Astrocyte (in vitro differentiated cells and primary cell): ENCODE measurements around the gene TMEM62. TPM values are rescaled to one million over a fixed set of nuclear protein-coding genes. Genes with fewer than 3 reads are reported as not detected.
A peak's percentile ranks its signal among the peaks of the same experiment; 100 is the strongest.

ENCODE experiments used
- DNase-seq: peaks from one replicate; pipeline ENCODE4 v3.0.0-alpha.2; 2010; ENCODE audit warnings: low read depth
- FAIRE-seq: peaks from 2 replicates; lab custom pipeline; 2011; peaks lifted over from hg19 to GRCh38; lab: Jason Lieb, UNC
- H2AFZ ChIP-seq: 2 replicates; pipeline ENCODE4 v1.6.0; 2012; ENCODE audit warnings: low read depth, low read length, inconsistent platforms
- H3K27ac ChIP-seq: 2 replicates; pipeline ENCODE4 v1.5.1; 2011; ENCODE audit warnings: low read depth, low read length, inconsistent platforms
- H3K27me3 ChIP-seq: 2 replicates; pipeline ENCODE4 v1.6.0; 2011; ENCODE audit warnings: low read length, inconsistent platforms; ENCODE audit not compliant: insufficient read depth
- H3K36me3 ChIP-seq: 2 replicates; pipeline ENCODE4 v1.5.1; 2011; ENCODE audit warnings: low read length, inconsistent platforms; ENCODE audit not compliant: insufficient read depth
- H3K4me1 ChIP-seq: 2 replicates; pipeline ENCODE4 v1.5.1; 2011; ENCODE audit warnings: low read length, inconsistent platforms; ENCODE audit not compliant: insufficient read depth
- H3K4me2 ChIP-seq: 2 replicates; pipeline ENCODE4 v1.6.0; 2012; ENCODE audit warnings: low read length, inconsistent platforms
- H3K4me3 ChIP-seq: 2 replicates; pipeline ENCODE4 v1.5.1; 2011; ENCODE audit warnings: low read depth, mild to moderate bottlenecking, low read length, inconsistent platforms; ENCODE audit not compliant: insufficient read depth
- H3K79me2 ChIP-seq: 2 replicates; pipeline ENCODE4 v1.6.0; 2012; ENCODE audit warnings: mild to moderate bottlenecking, low read length, inconsistent platforms; ENCODE audit not compliant: insufficient read depth
- H3K9ac ChIP-seq: 2 replicates; pipeline ENCODE4 v1.6.0; 2012; ENCODE audit warnings: mild to moderate bottlenecking, low read length, inconsistent platforms
- H3K9me3 ChIP-seq: 2 replicates; pipeline ENCODE4 v1.5.1; 2012; ENCODE audit warnings: low read depth, mild to moderate bottlenecking, low read length, inconsistent platforms; ENCODE audit not compliant: insufficient read depth
- H4K20me1 ChIP-seq: 2 replicates; pipeline ENCODE4 v1.6.0; 2012; ENCODE audit warnings: low read length, inconsistent platforms; ENCODE audit not compliant: insufficient read depth
- H3K27ac Mint-ChIP-seq: one replicate; pipeline ENCODE4 v1.8.0; 2021; ENCODE audit warnings: mild to moderate bottlenecking, mixed read lengths; ENCODE audit not compliant: unreplicated experiment
- H3K27me3 Mint-ChIP-seq: one replicate; pipeline ENCODE4 v1.8.0; 2021; ENCODE audit warnings: low read depth, mixed read lengths; ENCODE audit not compliant: unreplicated experiment
- H3K36me3 Mint-ChIP-seq: one replicate; pipeline ENCODE4 v1.8.0; 2021; ENCODE audit warnings: low read depth, mixed read lengths; ENCODE audit not compliant: unreplicated experiment
- H3K4me1 Mint-ChIP-seq: one replicate; pipeline ENCODE4 v1.8.0; 2021; ENCODE audit warnings: low read depth, mixed read lengths; ENCODE audit not compliant: unreplicated experiment
- H3K4me3 Mint-ChIP-seq: one replicate; pipeline ENCODE4 v1.8.0; 2021; ENCODE audit warnings: mild to moderate bottlenecking, moderate library complexity, mixed read lengths; ENCODE audit not compliant: unreplicated experiment
- H3K9me3 Mint-ChIP-seq: one replicate; pipeline ENCODE4 v1.8.0; 2021; ENCODE audit warnings: mild to moderate bottlenecking, mixed read lengths; ENCODE audit not compliant: unreplicated experiment
- CTCF ChIP-seq: IDR thresholded peaks from 2 replicates; pipeline ENCODE4 v1.5.1; 2011; ENCODE audit warnings: low read depth, mild to moderate bottlenecking, inconsistent platforms, low read length, moderate library complexity; ENCODE audit not compliant: insufficient read depth
- EZH2 ChIP-seq: IDR thresholded peaks from 2 replicates; pipeline ENCODE4 v1.6.1; 2012; ENCODE audit warnings: mild to moderate bottlenecking, low read length, inconsistent platforms; ENCODE audit not compliant: insufficient read depth
- total RNA-seq: library from RNA; stranded (reverse); gene quantifications from 2 replicates; pipeline ENCODE4 v1.2.1, GENCODE V29; 2021

Gene TMEM62
- total RNA-seq, 1 donor from 2014 or later = 15.2 TPM

GRCh38 chr15:43185157-43186002 lies 52.0 kb downstream of the TMEM62 start, which contains the start of gene CCNDBP1:
TSS of gene CCNDBP1 (plus strand) at chr15:43185403. CDS start at chr15:43185499, 96 bp downstream.
- H3K4me1 ChIP-seq = peaks cover 9% of the 10 kb centered on the region
- Mint-ChIP-seq H3K4me1 (no peaks in the 10 kb centered on the region), H3K36me3 (peaks cover 4% of the 10 kb centered on the region), H3K4me3 (peak within 1 kb of the TSS; percentile 92), H3K27ac (peak within 1 kb of the TSS; percentile 66), H3K9me3 (no peaks in the 10 kb centered on the region), H3K27me3 (no peaks in the 10 kb centered on the region)
- peak within 1 kb of the TSS; percentile 87 for H3K4me2 ChIP-seq
- DNase-seq (peak; percentile 64), FAIRE-seq (no peak)
- H3K9ac ChIP-seq = peak within 1 kb of the TSS; percentile 70
- peaks cover under 1% of the 10 kb centered on the region for H3K36me3 ChIP-seq
- no peak for TF ChIP-seq EZH2
- peak; percentile 17 for TF ChIP-seq CTCF
- peak within 1 kb of the TSS; percentile 68 for H3K4me3 ChIP-seq
- no peaks in the 10 kb centered on the region for H3K27me3 ChIP-seq
- no peaks in the 10 kb centered on the region for H3K79me2 ChIP-seq
- no peaks in the 10 kb centered on the region for H4K20me1 ChIP-seq
- no peak within 1 kb of the TSS for H3K27ac ChIP-seq
- peak within 1 kb of the TSS; percentile 77 for H2AFZ ChIP-seq
- no peaks in the 10 kb centered on the region for H3K9me3 ChIP-seq

GRCh38 chr15:43186003-43186353 lies 52.6 kb downstream of the TMEM62 start:
- peaks cover 9% of the 10 kb centered on the region for H3K4me1 ChIP-seq
- peak overlapping the region; percentile 87 for H3K4me2 ChIP-seq
- Mint-ChIP-seq H3K27ac (peak overlapping the region; percentile 66), H3K9me3 (no peaks in the 10 kb centered on the region), H3K4me3 (peak overlapping the region; percentile 92), H3K4me1 (no peaks in the 10 kb centered on the region), H3K36me3 (peaks cover 4% of the 10 kb centered on the region), H3K27me3 (no peaks in the 10 kb centered on the region)
- no peaks in the 10 kb centered on the region for H3K9me3 ChIP-seq
- H3K36me3 ChIP-seq = peaks cover 5% of the 10 kb centered on the region
- DNase-seq (no peak), FAIRE-seq (no peak)
- H3K9ac ChIP-seq = peak overlapping the region; percentile 70
- no peak overlapping the region for H3K27ac ChIP-seq
- H2AFZ ChIP-seq = peak overlapping the region; percentile 77
- H3K4me3 ChIP-seq = peak overlapping the region; percentile 68
- no peaks in the 10 kb centered on the region for H3K79me2 ChIP-seq
- H3K27me3 ChIP-seq = no peaks in the 10 kb centered on the region
- TF ChIP-seq CTCF (no peak), EZH2 (no peak)
- H4K20me1 ChIP-seq = no peaks in the 10 kb centered on the region
